ENCODE measurements around the gene ABCA6.

GRCh38 chr17:69061721-69062556, 79.8 kb downstream of the ABCA6 start:
- no peak for TF ChIP-seq CTCF (IDR thresholded peaks at IDR 0.05)
- no peak for TF ChIP-seq POLR2A (IDR thresholded peaks at IDR 0.05)

All from testis (tissue), 2 donors.